Measurements from ENCODE around the gene IMMP2L.

DNA sequence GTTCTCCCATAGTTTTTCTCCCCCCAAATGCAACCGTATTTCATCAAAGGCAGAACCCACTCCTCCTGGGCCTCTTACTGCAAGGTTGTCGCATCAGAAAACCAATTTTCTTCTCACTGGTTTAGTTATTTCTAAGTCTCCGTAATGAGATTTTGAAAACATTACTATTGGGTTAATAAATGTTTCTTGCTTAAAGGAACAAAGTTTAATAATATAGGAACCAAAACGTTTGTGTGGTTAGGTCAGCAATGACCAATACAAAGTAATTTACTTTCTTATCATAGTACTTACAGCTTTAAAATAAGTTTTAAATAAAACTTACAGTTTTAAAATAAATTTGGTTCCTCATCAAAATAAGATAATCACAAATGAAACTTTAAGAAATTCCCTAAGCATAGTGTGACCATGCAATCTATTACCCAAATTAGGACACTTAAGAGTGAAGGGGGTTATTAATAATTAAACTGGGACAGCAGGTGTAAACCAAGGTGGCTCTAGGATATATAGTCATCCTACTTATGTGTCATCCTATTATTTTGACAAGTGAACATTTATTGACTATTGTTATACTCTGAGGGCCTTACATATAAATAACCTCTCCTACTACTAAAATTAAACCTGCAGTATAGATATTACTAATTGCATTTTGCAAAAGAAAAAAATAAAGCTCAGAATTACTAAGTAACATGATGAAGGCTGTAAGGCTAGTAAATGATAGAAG is 886.7 kb downstream of the IMMP2L start:
- TF ChIP-seq, protein P1, sequence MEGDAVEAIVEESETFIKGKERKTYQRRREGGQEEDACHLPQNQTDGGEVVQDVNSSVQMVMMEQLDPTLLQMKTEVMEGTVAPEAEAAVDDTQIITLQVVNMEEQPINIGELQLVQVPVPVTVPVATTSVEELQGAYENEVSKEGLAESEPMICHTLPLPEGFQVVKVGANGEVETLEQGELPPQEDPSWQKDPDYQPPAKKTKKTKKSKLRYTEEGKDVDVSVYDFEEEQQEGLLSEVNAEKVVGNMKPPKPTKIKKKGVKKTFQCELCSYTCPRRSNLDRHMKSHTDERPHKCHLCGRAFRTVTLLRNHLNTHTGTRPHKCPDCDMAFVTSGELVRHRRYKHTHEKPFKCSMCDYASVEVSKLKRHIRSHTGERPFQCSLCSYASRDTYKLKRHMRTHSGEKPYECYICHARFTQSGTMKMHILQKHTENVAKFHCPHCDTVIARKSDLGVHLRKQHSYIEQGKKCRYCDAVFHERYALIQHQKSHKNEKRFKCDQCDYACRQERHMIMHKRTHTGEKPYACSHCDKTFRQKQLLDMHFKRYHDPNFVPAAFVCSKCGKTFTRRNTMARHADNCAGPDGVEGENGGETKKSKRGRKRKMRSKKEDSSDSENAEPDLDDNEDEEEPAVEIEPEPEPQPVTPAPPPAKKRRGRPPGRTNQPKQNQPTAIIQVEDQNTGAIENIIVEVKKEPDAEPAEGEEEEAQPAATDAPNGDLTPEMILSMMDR (conservative IDR thresholded peaks at IDR 0.05; ENCODE audit: low read depth, low read length): no peak
- no peak for TF ChIP-seq EZH2 (IDR thresholded peaks at IDR 0.05; ENCODE audit: low read length, unreplicated experiment)
